Tibial nerve (tissue), 4 donors: ENCODE measurements around the gene TMEM170A.

ENCODE experiments used
- CTCF ChIP-seq, 5 experiments: fragments of 200-600 bp in 3 of 5; fragments of 450-650 bp in 2 of 5; sonication (generic) in 3 of 5; IDR thresholded peaks; one replicate each; pipeline ENCODE4 v1.5.1; 2016 to 2019; ENCODE audit warnings: antibody characterized with exemption in 5 of 5, mild to moderate bottlenecking in 3 of 5, moderate library complexity in 2 of 5
- EP300 ChIP-seq, 2 donors: sonication (generic); formaldehyde crosslinking; IDR thresholded peaks; one replicate each; pipeline ENCODE4 v1.6.1; 2017; ENCODE audit warnings: antibody characterized with exemption in 2 of 2, mild to moderate bottlenecking in 1 of 2

- TF ChIP-seq CTCF (IDR thresholded peaks at IDR 0.05) = no peak
- TF ChIP-seq EP300 (IDR thresholded peaks at IDR 0.05) = no peak
Measured at GRCh38 chr16:75486676-75487313, 22.3 kb upstream of the TMEM170A start.
